ENCODE data around the gene BIRC6. TPM values are rescaled to one million over a fixed set of nuclear protein-coding genes. Genes with fewer than 3 reads are reported as not detected.

BIRC6 gene
- total RNA-seq, 1 experiment from 2014 or later: 182 TPM

- Histone ChIP-seq H3K9ac (ENCODE audit: low read length) (no peak overlapping the region), H3K27ac (ENCODE audit: low read length) (no peak overlapping the region), H3K9me2 (replicated peaks; ENCODE audit: insufficient read depth, low read length) (no peaks in the 10 kb centered on the region), H3K9me3 (ENCODE audit: low read length) (no peaks in the 10 kb centered on the region), H3K4me3 (ENCODE audit: low read length) (no peak overlapping the region), H3K79me2 (ENCODE audit: low read length) (peaks cover 15% of the 10 kb centered on the region; the same call in 1 of the 2 replicates), H3K4me1 (ENCODE audit: low read length) (no peaks in the 10 kb centered on the region), H3K27me3 (ENCODE audit: low read length) (no peaks in the 10 kb centered on the region), H3K4me2 (ENCODE audit: low read depth, low read length, poor library complexity, severe bottlenecking) (no peak overlapping the region), H3K36me3 (ENCODE audit: insufficient read depth, low read length) (peaks cover 5% of the 10 kb centered on the region; the same call in 1 of the 2 replicates), H4K20me1 (ENCODE audit: insufficient read depth, low read depth, low read length) (no peaks in the 10 kb centered on the region), H2AFZ (ENCODE audit: low read length) (no peak overlapping the region)
- DNase-seq: no peak
Measured at GRCh38 chr2:32666704-32667103, 309.9 kb downstream of the BIRC6 start.

DNA sequence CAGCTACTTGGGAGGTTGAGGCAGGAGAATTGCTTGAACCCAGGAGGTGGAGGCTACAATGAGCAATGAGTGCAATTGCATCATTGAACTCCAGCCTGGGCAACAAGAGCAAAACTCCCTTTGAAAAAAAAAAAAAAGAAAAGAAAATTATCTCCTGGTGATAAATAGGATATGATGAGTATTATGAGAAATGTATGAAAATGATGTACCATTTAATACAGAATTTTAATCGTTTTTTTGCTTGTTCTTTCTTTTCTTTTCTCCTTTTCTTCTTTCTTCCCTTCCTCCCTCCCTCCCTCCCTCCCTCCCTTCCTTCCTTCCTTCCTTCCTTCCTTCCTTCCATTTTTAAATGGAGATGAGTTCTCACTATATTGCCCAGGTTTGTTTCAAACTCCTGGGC is 311.4 kb downstream of the BIRC6 start:
- Histone ChIP-seq H3K9me2 (replicated peaks; ENCODE audit: insufficient read depth, low read length) (no peaks in the 10 kb centered on the region), H3K27ac (ENCODE audit: low read length) (no peak overlapping the region), H3K4me2 (ENCODE audit: low read depth, low read length, poor library complexity, severe bottlenecking) (no peak overlapping the region), H3K79me2 (ENCODE audit: low read length) (peaks cover 8% of the 10 kb centered on the region; the same call in 1 of the 2 replicates), H3K9ac (ENCODE audit: low read length) (no peak overlapping the region), H2AFZ (ENCODE audit: low read length) (no peak overlapping the region), H4K20me1 (ENCODE audit: insufficient read depth, low read depth, low read length) (no peaks in the 10 kb centered on the region), H3K9me3 (ENCODE audit: low read length) (no peaks in the 10 kb centered on the region), H3K4me3 (ENCODE audit: low read length) (no peak overlapping the region), H3K4me1 (ENCODE audit: low read length) (no peaks in the 10 kb centered on the region), H3K27me3 (ENCODE audit: low read length) (no peaks in the 10 kb centered on the region), H3K36me3 (ENCODE audit: insufficient read depth, low read length) (peaks cover 13% of the 10 kb centered on the region; the same call in 1 of the 2 replicates)
- DNase-seq: no peak

Small RNA genes lying within 50 kb of the gene (small RNA-seq; reads per million reads assigned to genes)
- gene MIR4765 (not detected), gene MIR558 (not detected)

Other genes with a start within 250 kb of the BIRC6 start
- 11.5 and 23.7 TPM in 2 replicates for gene SLC30A6, start 191.2 kb upstream of the BIRC6 start, total RNA-seq (2014; rRNA removed; shearing (Covaris generic); ENCODE audit: low replicate concordance)
- gene NLRC4, start 92.1 kb upstream of the BIRC6 start, total RNA-seq (2014; rRNA removed; shearing (Covaris generic); ENCODE audit: low replicate concordance): 0.51 and 1.6 TPM in 2 replicates
- gene YIPF4, start 79.1 kb upstream of the BIRC6 start, total RNA-seq (2014; rRNA removed; shearing (Covaris generic); ENCODE audit: low replicate concordance): 18.5 and 95.3 TPM in 2 replicates

Data from Karpas-422 (cell line).